Neutrophil (primary cell): ENCODE results near the gene FAM83G.

Experiments used
- H3K27ac ChIP-seq: fragments of 200-600 bp; sonication (generic); 2 replicates; pipeline ENCODE4 v1.5.1; 2016; ENCODE audit warnings: mild to moderate bottlenecking, moderate library complexity
- H3K27me3 ChIP-seq: fragments of 200-600 bp; sonication (generic); 2 replicates; pipeline ENCODE4 v1.6.0; 2016; ENCODE audit warnings: mild to moderate bottlenecking
- H3K36me3 ChIP-seq: fragments of 200-600 bp; sonication (generic); 2 replicates; pipeline ENCODE4 v1.5.1; 2017
- H3K4me1 ChIP-seq, 2 experiments: fragments of 200-600 bp in 1 of 2; sonication (generic) in 1 of 2; 1 replicate in 1 of 2; 2 replicates in 1 of 2; pipeline versions ENCODE4 v1.5.1 to v1.6.1; 2013 to 2016; ENCODE audit warnings: low read depth in 1 of 2, low read length in 1 of 2, mild to moderate bottlenecking in 1 of 2, moderate library complexity in 1 of 2; ENCODE audit not compliant: control insufficient read depth in 1 of 2, insufficient read depth in 1 of 2
- H3K4me3 ChIP-seq, 2 experiments: fragments of 200-600 bp in 1 of 2; sonication (generic) in 1 of 2; 1 replicate in 1 of 2; 2 replicates in 1 of 2; pipeline ENCODE4 v1.5.1; 2013 to 2016; ENCODE audit warnings: low read depth in 1 of 2, low read length in 1 of 2, mild to moderate bottlenecking in 1 of 2, moderate library complexity in 1 of 2
- H3K9me3 ChIP-seq: fragments of 200-600 bp; sonication (generic); 2 replicates; pipeline ENCODE4 v1.5.1; 2016
- TF ChIP-seq, protein P1 (sequence below): fragments of 200-600 bp; sonication (generic); IDR thresholded peaks from 2 replicates; pipeline ENCODE4 v1.5.1; 2016; ENCODE audit warnings: antibody characterized with exemption

The FAM83G gene

DNA sequence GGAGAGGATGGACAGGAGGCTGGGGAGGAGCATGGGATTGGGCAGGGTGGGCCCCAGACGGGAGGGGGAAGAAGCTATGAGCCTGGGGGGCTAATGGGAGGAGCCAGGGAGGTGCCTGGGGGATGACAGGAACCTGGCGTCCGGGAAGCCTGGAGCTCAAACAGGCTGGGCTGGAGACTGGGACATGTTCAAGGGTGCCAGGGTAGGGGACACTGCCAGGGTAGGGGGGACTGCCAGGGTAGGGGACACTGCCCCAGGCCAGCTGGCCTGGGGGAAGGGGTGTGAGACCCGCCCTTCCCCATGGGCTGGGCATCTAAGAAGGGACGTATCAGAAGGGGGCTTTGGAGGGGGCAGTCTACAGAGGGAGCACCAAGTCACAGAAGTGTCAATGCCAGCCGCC is 7.0 kb upstream of the FAM83G start:
- H3K27ac ChIP-seq: no peak overlapping the region
- no peak overlapping the region for H3K4me3 ChIP-seq
- H3K4me1 ChIP-seq: no peaks in the 10 kb centered on the region
- no peaks in the 10 kb centered on the region for H3K9me3 ChIP-seq
- TF ChIP-seq, protein P1, sequence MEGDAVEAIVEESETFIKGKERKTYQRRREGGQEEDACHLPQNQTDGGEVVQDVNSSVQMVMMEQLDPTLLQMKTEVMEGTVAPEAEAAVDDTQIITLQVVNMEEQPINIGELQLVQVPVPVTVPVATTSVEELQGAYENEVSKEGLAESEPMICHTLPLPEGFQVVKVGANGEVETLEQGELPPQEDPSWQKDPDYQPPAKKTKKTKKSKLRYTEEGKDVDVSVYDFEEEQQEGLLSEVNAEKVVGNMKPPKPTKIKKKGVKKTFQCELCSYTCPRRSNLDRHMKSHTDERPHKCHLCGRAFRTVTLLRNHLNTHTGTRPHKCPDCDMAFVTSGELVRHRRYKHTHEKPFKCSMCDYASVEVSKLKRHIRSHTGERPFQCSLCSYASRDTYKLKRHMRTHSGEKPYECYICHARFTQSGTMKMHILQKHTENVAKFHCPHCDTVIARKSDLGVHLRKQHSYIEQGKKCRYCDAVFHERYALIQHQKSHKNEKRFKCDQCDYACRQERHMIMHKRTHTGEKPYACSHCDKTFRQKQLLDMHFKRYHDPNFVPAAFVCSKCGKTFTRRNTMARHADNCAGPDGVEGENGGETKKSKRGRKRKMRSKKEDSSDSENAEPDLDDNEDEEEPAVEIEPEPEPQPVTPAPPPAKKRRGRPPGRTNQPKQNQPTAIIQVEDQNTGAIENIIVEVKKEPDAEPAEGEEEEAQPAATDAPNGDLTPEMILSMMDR: no peak
- no peaks in the 10 kb centered on the region for H3K36me3 ChIP-seq
- peaks cover 9% of the 10 kb centered on the region for H3K27me3 ChIP-seq

DNA sequence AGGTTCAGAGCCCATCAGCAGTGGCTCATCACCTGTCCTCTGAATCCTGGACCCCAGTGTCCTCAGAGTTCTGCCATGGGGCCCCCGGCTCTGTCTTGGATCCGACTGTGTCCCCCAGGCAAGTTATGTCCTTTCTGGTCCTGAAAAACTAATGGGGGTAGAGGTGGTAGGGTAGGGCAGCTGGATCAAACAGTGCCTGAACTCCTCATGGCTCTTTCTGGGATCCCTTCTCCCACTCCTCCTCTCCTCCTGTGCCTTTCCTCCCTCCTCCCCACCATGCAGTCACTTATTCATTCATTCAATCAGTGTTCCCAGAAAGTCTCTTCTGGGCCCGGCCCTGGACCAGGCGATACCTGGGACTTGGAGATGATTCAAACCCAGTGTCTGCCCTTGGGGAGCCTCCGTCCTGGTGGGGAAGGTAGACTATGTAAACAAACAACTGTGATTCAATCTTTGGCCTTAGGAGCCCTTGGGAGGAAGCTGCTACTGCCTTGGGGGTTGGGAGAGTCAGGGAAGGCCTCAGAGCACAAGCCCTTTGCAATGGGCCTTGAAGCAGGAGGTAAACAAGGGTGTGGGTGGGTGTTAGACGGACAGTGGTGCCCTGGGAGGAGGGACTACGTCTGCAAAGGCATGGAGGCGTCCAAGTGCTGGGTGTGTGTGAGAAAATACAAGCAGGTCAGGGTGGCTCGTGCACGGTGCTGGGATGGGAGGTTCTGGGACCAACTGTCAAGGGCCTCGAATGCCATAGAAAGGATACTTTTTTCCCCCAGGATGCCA is 6.4 kb upstream of the FAM83G start:
- Histone ChIP-seq H3K4me3 (no peak overlapping the region), H3K27ac (no peak overlapping the region), H3K27me3 (peaks cover 15% of the 10 kb centered on the region), H3K9me3 (no peaks in the 10 kb centered on the region), H3K36me3 (no peaks in the 10 kb centered on the region), H3K4me1 (no peaks in the 10 kb centered on the region)
- TF ChIP-seq, protein P1: no peak

DNA sequence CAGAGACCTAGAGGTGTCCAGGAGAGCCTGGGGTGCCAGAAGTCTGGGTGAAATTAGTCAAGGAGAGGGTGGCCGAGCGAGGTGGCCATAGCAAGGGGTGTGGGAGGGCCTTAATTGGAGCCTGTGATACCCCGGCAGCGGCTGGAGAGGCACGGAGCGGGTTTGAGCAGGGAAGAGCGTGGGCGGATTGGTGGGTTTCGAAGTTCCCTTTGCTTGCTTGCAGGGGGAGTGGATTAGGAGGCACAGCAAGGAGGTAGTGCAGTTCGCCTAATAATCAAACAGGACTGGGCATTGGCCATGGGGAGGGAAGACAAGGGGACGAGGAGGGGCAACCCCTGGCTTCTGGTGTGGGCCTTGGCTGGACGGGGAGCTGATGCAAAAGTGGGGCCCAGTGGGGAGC is 5.4 kb upstream of the FAM83G start:
- H3K4me1 ChIP-seq: no peaks in the 10 kb centered on the region
- H3K27me3 ChIP-seq: peaks cover 25% of the 10 kb centered on the region
- H3K27ac ChIP-seq: no peak overlapping the region
- TF ChIP-seq, protein P1: no peak
- H3K4me3 ChIP-seq: no peak overlapping the region
- H3K9me3 ChIP-seq: no peaks in the 10 kb centered on the region
- no peaks in the 10 kb centered on the region for H3K36me3 ChIP-seq

GRCh38 chr17:19006698-19007097 is 2.1 kb upstream of the FAM83G start:
- TF ChIP-seq, protein P1: no peak
- H3K27ac ChIP-seq: no peak overlapping the region
- H3K4me1 ChIP-seq: peaks cover 3 to 7% of the 10 kb centered on the region in 2 experiments
- no peaks in the 10 kb centered on the region for H3K36me3 ChIP-seq
- no peak overlapping the region for H3K4me3 ChIP-seq
- no peaks in the 10 kb centered on the region for H3K9me3 ChIP-seq
- peaks cover 58% of the 10 kb centered on the region for H3K27me3 ChIP-seq

- no peaks in the 10 kb centered on the region for H3K36me3 ChIP-seq
- H3K9me3 ChIP-seq: no peaks in the 10 kb centered on the region
- TF ChIP-seq, protein P1: no peak
- no peak overlapping the region for H3K4me3 ChIP-seq
- no peak overlapping the region for H3K27ac ChIP-seq
- H3K27me3 ChIP-seq: peaks cover 65% of the 10 kb centered on the region
- peaks cover 3 to 7% of the 10 kb centered on the region in 2 experiments for H3K4me1 ChIP-seq
Measured at GRCh38 chr17:19005789-19006430, 1.3 kb upstream of the FAM83G start.
